ENCODE measurements around the gene RNPEP. TPM values are rescaled to one million over a fixed set of nuclear protein-coding genes. Genes with fewer than 3 reads are reported as not detected.
A peak's percentile ranks its signal among the peaks of the same experiment; 100 is the strongest.

RNPEP gene
- total and polyA plus RNA-seq, 4 donors = 40.7 to 74.9 (median 47.5) TPM

GRCh38 chr1:202034683-202035462 lies 52.4 kb downstream of the RNPEP start:
- Histone ChIP-seq H3K27me3 (ENCODE audit: control insufficient read depth in 3 of 3, insufficient read depth in 3 of 3, low read length in 2 of 3) (no peaks in the 10 kb centered on the region), H3K9ac (ENCODE audit: insufficient read depth in 1 of 2, low read length in 2 of 2) (no peak overlapping the region), H3K36me3 (ENCODE audit: control insufficient read depth in 4 of 4, insufficient read depth in 4 of 4, low read length in 4 of 4) (no peaks in the 10 kb centered on the region), H3K4me3 (no peak overlapping the region), H3K4me1 (ENCODE audit: control insufficient read depth in 5 of 5, insufficient read depth in 5 of 5, low read length in 5 of 5) (peaks cover 0 to 4% (median 0%) of the 10 kb centered on the region in 5 donors), H3K27ac (ENCODE audit: low read depth in 1 of 2, low read length in 1 of 2) (peak overlapping the region in 1 of 2 donors; percentile 79), H3K9me3 (ENCODE audit: control insufficient read depth in 4 of 4, insufficient read depth in 3 of 4, low read length in 3 of 4) (no peaks in the 10 kb centered on the region)
- peak; percentile 78 for ATAC-seq (ENCODE audit: insufficient read depth, low FRiP score)
- no peak for TF ChIP-seq CTCF (IDR thresholded peaks at IDR 0.05; ENCODE audit: control extremely low read depth, extremely low read depth)
- 52 to 70% methylated on average over 20 of the region's 20 CpGs for WGBS, 2 donors
- DNase-seq = peak; percentile 77 to 92 (median 89)

- Histone ChIP-seq H3K4me1 (ENCODE audit: control insufficient read depth in 5 of 5, insufficient read depth in 5 of 5, low read length in 5 of 5) (peaks cover 0 to 4% (median 0%) of the 10 kb centered on the region in 5 donors), H3K4me3 (no peak overlapping the region), H3K27me3 (ENCODE audit: control insufficient read depth in 3 of 3, insufficient read depth in 3 of 3, low read length in 2 of 3) (no peaks in the 10 kb centered on the region), H3K9me3 (ENCODE audit: control insufficient read depth in 4 of 4, insufficient read depth in 3 of 4, low read length in 3 of 4) (no peaks in the 10 kb centered on the region), H3K9ac (ENCODE audit: insufficient read depth in 1 of 2, low read length in 2 of 2) (no peak overlapping the region), H3K27ac (ENCODE audit: low read depth in 1 of 2, low read length in 1 of 2) (no peak overlapping the region), H3K36me3 (ENCODE audit: control insufficient read depth in 4 of 4, insufficient read depth in 4 of 4, low read length in 4 of 4) (no peaks in the 10 kb centered on the region)
- no peak for TF ChIP-seq CTCF (IDR thresholded peaks at IDR 0.05; ENCODE audit: control extremely low read depth, extremely low read depth)
- WGBS, 2 donors = 92 to 97% methylated on average over 9 of the region's 9 CpGs
- DNase-seq (no peak), ATAC-seq (ENCODE audit: insufficient read depth, low FRiP score) (no peak)
These were observed 54.3 kb downstream of the RNPEP start for GRCh38 chr1:202036595-202037387.

GRCh38 chr1:202037706-202038296 lies 55.4 kb downstream of the RNPEP start:
- WGBS, 2 donors = 90 to 91% methylated on average over 4 of the region's 4 CpGs
- H3K36me3 ChIP-seq (ENCODE audit: control insufficient read depth in 4 of 4, insufficient read depth in 4 of 4, low read length in 4 of 4) = no peaks in the 10 kb centered on the region

More at GRCh38 chr1:202037706-202038296, 55.4 kb downstream of the RNPEP start:
- TF ChIP-seq CTCF (IDR thresholded peaks at IDR 0.05; ENCODE audit: control extremely low read depth, extremely low read depth) = no peak
- ATAC-seq (ENCODE audit: insufficient read depth, low FRiP score) (no peak), DNase-seq (no peak)
- H3K27ac ChIP-seq (ENCODE audit: low read depth in 1 of 2, low read length in 1 of 2) = no peak overlapping the region
- H3K9me3 ChIP-seq (ENCODE audit: control insufficient read depth in 4 of 4, insufficient read depth in 3 of 4, low read length in 3 of 4) = no peaks in the 10 kb centered on the region
- H3K4me1 ChIP-seq (ENCODE audit: control insufficient read depth in 5 of 5, insufficient read depth in 5 of 5, low read length in 5 of 5) = peaks cover 0 to 4% (median 0%) of the 10 kb centered on the region in 5 donors
- H3K27me3 ChIP-seq (ENCODE audit: control insufficient read depth in 3 of 3, insufficient read depth in 3 of 3, low read length in 2 of 3) = no peaks in the 10 kb centered on the region
- no peak overlapping the region for H3K9ac ChIP-seq (ENCODE audit: insufficient read depth in 1 of 2, low read length in 2 of 2)
- no peak overlapping the region for H3K4me3 ChIP-seq
